DND-41 (cell line): ENCODE results near the gene IL4.

Experiments used
- ATAC-seq: fragments of 200-7000 bp; cut with Tn5 transposase; 3 replicates; pipeline ENCODE4 v1.9.1; 2021; ENCODE audit warnings: low read depth; ENCODE audit not compliant: insufficient read depth
- DNase-seq: peaks from one replicate; pipeline ENCODE4 v3.0.0-alpha.2; 2020
- H2AFZ ChIP-seq: 2 replicates; pipeline ENCODE4 v1.6.0; 2012; ENCODE audit warnings: low read depth, low read length
- H3K27ac ChIP-seq: 2 replicates; pipeline ENCODE4 v1.5.1; 2012; ENCODE audit warnings: low read length, inconsistent platforms
- H3K27me3 ChIP-seq: fragments of 200-600 bp; sonication (generic); 2 replicates; pipeline ENCODE4 v1.6.0; 2012; ENCODE audit warnings: low read length, mild to moderate bottlenecking, inconsistent platforms; ENCODE audit not compliant: insufficient read depth, poor library complexity
- H3K36me3 ChIP-seq: 2 replicates; pipeline ENCODE4 v1.5.1; 2012; ENCODE audit warnings: low read length, inconsistent platforms; ENCODE audit not compliant: insufficient read depth
- H3K4me1 ChIP-seq: 2 replicates; pipeline ENCODE4 v1.5.1; 2012; ENCODE audit warnings: mild to moderate bottlenecking, low read length; ENCODE audit not compliant: insufficient read depth
- H3K4me2 ChIP-seq: 2 replicates; pipeline ENCODE4 v1.6.0; 2012; ENCODE audit warnings: mild to moderate bottlenecking, moderate library complexity, low read length, inconsistent platforms; ENCODE audit not compliant: insufficient read depth
- H3K4me3 ChIP-seq, 2 experiments: fragments of 200-600 bp in 1 of 2; shearing (Covaris generic) in 1 of 2; 2 replicates each; pipeline ENCODE4 v1.5.1; 2012 to 2016; ENCODE audit warnings: inconsistent platforms in 2 of 2, low read length in 2 of 2, mild to moderate bottlenecking in 2 of 2, low read depth in 1 of 2, moderate library complexity in 1 of 2
- H3K79me2 ChIP-seq: 2 replicates; pipeline ENCODE4 v1.6.0; 2012; ENCODE audit warnings: low read length, inconsistent platforms; ENCODE audit not compliant: insufficient read depth
- H3K9ac ChIP-seq: 2 replicates; pipeline ENCODE4 v1.6.0; 2012; ENCODE audit warnings: low read depth, mild to moderate bottlenecking, inconsistent platforms, low read length, moderate library complexity
- H3K9me3 ChIP-seq: 2 replicates; pipeline ENCODE4 v1.5.1; 2012; ENCODE audit warnings: low read length, moderate library complexity, mild to moderate bottlenecking, inconsistent platforms; ENCODE audit not compliant: insufficient read depth, severe bottlenecking
- H4K20me1 ChIP-seq: 2 replicates; pipeline ENCODE4 v1.6.0; 2012; ENCODE audit warnings: low read length; ENCODE audit not compliant: insufficient read depth
- EZH2 ChIP-seq: IDR thresholded peaks from 3 replicates; pipeline ENCODE4 v1.6.1; 2012; ENCODE audit warnings: borderline replicate concordance, low read depth, mild to moderate bottlenecking, moderate library complexity, low read length, inconsistent platforms; ENCODE audit not compliant: severe bottlenecking
- TF ChIP-seq, protein P1 (sequence below): IDR thresholded peaks from 2 replicates; pipeline ENCODE4 v1.5.1; 2012; ENCODE audit warnings: borderline replicate concordance, low read length, moderate library complexity, mild to moderate bottlenecking; ENCODE audit not compliant: poor library complexity, severe bottlenecking; ENCODE audit errors: extremely low read depth

The IL4 gene

DNA sequence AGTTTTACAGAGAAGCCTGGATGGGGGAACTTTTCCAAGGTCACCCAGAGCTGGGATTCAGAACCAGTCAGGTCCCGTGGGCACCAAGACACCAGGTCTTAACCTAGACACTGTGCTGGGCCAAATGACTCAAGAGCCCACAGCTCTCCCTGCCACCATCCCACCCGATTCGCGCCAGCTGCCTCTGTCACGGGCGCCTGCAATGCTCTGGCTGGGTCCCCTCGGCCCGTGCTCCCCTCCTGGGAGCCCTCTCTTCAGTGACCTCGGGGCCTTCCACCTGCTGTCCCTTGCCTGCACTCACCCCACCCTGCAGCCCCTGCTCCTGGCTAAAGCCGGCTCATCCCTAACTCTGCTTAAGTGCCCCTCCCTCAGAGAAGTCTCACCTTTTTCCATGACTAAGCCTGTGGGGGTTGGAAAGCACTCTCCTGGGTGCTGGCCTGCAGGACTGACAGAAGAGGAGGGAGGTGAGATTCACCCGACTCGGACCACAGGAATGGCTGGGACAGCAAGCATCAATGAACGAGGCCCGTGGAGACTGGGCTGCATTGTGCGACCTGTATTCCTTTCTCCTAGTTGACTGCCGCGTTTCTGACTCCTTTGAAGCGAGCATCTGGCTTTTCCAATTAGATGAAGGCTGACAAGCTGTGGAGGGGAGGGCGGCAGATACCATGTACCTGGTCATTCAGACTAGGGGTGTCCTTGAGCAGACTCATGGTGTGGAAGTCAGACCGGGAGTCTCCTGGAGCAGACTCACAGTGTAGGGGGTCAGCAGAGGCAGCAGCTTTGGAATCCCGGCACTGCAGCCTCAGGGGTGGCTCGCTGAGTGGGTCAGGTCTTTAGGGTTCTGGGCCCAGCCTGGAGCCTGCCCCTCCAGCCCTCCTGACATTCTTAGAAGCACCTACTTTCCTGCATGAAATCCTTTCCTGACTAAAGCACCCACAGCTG, 5.8 kb upstream of the IL4 start:
- Histone ChIP-seq H4K20me1 (no peaks in the 10 kb centered on the region), H3K9ac (no peak overlapping the region), H3K27me3 (no peaks in the 10 kb centered on the region), H3K4me2 (no peak overlapping the region), H3K9me3 (no peaks in the 10 kb centered on the region), H3K36me3 (no peaks in the 10 kb centered on the region), H3K4me1 (0 out of 2 replicates have a peak, but pooled peaks cover under 1% of the 10 kb centered on the region), H3K4me3 (no peak overlapping the region), H3K79me2 (no peaks in the 10 kb centered on the region), H2AFZ (no peak overlapping the region), H3K27ac (no peak overlapping the region)
- ATAC-seq (no peak), DNase-seq (no peak)
- TF ChIP-seq EZH2 = no peak
- TF ChIP-seq, protein P1, sequence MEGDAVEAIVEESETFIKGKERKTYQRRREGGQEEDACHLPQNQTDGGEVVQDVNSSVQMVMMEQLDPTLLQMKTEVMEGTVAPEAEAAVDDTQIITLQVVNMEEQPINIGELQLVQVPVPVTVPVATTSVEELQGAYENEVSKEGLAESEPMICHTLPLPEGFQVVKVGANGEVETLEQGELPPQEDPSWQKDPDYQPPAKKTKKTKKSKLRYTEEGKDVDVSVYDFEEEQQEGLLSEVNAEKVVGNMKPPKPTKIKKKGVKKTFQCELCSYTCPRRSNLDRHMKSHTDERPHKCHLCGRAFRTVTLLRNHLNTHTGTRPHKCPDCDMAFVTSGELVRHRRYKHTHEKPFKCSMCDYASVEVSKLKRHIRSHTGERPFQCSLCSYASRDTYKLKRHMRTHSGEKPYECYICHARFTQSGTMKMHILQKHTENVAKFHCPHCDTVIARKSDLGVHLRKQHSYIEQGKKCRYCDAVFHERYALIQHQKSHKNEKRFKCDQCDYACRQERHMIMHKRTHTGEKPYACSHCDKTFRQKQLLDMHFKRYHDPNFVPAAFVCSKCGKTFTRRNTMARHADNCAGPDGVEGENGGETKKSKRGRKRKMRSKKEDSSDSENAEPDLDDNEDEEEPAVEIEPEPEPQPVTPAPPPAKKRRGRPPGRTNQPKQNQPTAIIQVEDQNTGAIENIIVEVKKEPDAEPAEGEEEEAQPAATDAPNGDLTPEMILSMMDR = no peak

DNA sequence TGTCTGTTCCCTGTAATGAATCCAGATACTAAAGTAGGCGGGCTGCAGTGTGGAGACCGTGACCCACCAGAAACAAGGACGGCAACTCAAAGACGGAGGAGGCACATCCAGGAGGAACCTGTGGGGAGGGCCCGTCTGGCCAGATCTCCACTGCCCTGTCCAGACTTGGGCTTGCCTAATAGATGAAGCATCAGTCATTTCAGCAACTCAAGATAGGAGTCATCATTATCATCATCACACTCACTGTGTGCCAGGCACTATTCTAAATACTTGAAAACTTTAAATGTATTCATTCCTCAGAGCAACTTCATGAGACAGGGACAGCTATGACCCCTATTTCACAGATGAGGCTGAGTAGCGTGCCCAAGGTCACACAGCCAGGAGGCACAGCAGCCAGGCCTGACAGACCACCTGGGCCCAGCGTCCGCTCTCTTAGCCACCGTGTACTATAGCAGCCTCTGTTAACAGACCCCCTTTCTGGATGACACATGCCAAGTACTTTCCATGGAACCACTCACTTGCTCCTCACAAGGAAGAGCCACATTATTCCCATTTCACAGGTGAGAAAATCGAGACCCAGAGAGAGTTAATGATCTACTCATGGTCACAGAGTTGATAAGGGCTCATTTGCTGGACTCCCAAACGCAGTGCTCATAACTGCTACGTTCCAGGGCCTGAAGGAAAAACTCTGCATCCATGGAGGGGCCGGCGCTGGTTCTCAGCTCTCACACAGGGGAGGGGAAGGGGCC, 4.9 kb upstream of the IL4 start:
- H3K27ac ChIP-seq = no peak overlapping the region
- no peaks in the 10 kb centered on the region for H3K27me3 ChIP-seq
- no peaks in the 10 kb centered on the region for H3K9me3 ChIP-seq
- no peak overlapping the region for H2AFZ ChIP-seq
- H3K9ac ChIP-seq = no peak overlapping the region
- H3K4me2 ChIP-seq = no peak overlapping the region
- H3K79me2 ChIP-seq = no peaks in the 10 kb centered on the region
- H3K36me3 ChIP-seq = no peaks in the 10 kb centered on the region
- no peaks in the 10 kb centered on the region for H3K4me1 ChIP-seq
- no peaks in the 10 kb centered on the region for H4K20me1 ChIP-seq
- no peak for TF ChIP-seq EZH2
- TF ChIP-seq, protein P1 = no peak
- no peak overlapping the region for H3K4me3 ChIP-seq
- DNase-seq (no peak), ATAC-seq (no peak)

DNA sequence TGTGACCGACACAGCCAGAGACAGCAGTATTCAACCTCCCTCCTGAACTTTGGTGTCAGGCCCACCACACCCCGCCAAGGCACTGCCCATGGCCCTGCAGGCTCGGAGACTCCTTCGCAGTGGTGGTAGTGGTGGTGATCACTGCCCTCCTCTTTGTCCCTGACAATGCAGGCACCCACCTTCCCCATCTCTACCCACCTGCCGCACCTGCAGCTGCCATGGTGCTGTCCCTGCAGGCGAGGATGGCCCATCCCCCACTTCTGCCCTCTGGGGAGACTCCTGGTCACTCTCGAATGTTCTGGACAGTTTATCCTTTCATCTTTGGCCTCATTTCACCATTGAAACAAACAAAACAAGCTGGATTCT, 4.4 kb upstream of the IL4 start:
- Histone ChIP-seq H3K4me1 (no peaks in the 10 kb centered on the region), H3K9ac (no peak overlapping the region), H3K79me2 (no peaks in the 10 kb centered on the region)

More for the DNA sequence above, 4.4 kb upstream of the IL4 start:
- TF ChIP-seq, protein P1 = no peak
- TF ChIP-seq EZH2 = no peak
- no peak for ATAC-seq
- H3K27ac ChIP-seq = no peak overlapping the region
- no peak overlapping the region for H3K4me2 ChIP-seq
- no peak overlapping the region for H2AFZ ChIP-seq
- H3K9me3 ChIP-seq = no peaks in the 10 kb centered on the region
- no peaks in the 10 kb centered on the region for H3K36me3 ChIP-seq
- H3K4me3 ChIP-seq = no peak overlapping the region
- H4K20me1 ChIP-seq = no peaks in the 10 kb centered on the region
- DNase-seq = no peak
- H3K27me3 ChIP-seq = no peaks in the 10 kb centered on the region
